PFSK-1 (cell line): ENCODE data around the gene RREB1.

Experiments used
- FOXP2 ChIP-seq: optimal IDR thresholded peaks from 2 replicates; pipeline ENCODE3; 2011; ENCODE audit warnings: borderline replicate concordance, control low read depth, inconsistent platforms; ENCODE audit not compliant: insufficient read depth; ENCODE audit errors: extremely low read length, extremely low read depth
- POLR2AphosphoS5 ChIP-seq: IDR thresholded peaks from 2 replicates; pipeline ENCODE4 v1.6.1; 2012; ENCODE audit warnings: low read depth, mild to moderate bottlenecking, control low read depth, low read length, moderate library complexity
- SIN3A ChIP-seq: IDR thresholded peaks from 2 replicates; pipeline ENCODE4 v1.6.1; 2012; ENCODE audit warnings: mild to moderate bottlenecking, low read length, moderate library complexity, borderline replicate concordance; ENCODE audit not compliant: insufficient read depth
- TAF1 ChIP-seq: IDR thresholded peaks from 2 replicates; pipeline ENCODE4 v1.6.1; 2012; ENCODE audit warnings: low read length, control low read depth, borderline replicate concordance; ENCODE audit not compliant: insufficient read depth
- TF ChIP-seq, protein P1 (sequence below), 2 experiments: IDR thresholded peaks; 2 replicates each; pipeline versions ENCODE4 v1.6.1 to v1.8.0; 2011 to 2012; ENCODE audit warnings: low read depth in 2 of 2, low read length in 2 of 2, control low read depth in 1 of 2, inconsistent platforms in 1 of 2, mild to moderate bottlenecking in 1 of 2, moderate library complexity in 1 of 2; ENCODE audit not compliant: insufficient read depth in 1 of 2

The RREB1 gene

GRCh38 chr6:7198833-7199800, 91.4 kb downstream of the RREB1 start:
- no peak for TF ChIP-seq TAF1
- TF ChIP-seq, protein P1, sequence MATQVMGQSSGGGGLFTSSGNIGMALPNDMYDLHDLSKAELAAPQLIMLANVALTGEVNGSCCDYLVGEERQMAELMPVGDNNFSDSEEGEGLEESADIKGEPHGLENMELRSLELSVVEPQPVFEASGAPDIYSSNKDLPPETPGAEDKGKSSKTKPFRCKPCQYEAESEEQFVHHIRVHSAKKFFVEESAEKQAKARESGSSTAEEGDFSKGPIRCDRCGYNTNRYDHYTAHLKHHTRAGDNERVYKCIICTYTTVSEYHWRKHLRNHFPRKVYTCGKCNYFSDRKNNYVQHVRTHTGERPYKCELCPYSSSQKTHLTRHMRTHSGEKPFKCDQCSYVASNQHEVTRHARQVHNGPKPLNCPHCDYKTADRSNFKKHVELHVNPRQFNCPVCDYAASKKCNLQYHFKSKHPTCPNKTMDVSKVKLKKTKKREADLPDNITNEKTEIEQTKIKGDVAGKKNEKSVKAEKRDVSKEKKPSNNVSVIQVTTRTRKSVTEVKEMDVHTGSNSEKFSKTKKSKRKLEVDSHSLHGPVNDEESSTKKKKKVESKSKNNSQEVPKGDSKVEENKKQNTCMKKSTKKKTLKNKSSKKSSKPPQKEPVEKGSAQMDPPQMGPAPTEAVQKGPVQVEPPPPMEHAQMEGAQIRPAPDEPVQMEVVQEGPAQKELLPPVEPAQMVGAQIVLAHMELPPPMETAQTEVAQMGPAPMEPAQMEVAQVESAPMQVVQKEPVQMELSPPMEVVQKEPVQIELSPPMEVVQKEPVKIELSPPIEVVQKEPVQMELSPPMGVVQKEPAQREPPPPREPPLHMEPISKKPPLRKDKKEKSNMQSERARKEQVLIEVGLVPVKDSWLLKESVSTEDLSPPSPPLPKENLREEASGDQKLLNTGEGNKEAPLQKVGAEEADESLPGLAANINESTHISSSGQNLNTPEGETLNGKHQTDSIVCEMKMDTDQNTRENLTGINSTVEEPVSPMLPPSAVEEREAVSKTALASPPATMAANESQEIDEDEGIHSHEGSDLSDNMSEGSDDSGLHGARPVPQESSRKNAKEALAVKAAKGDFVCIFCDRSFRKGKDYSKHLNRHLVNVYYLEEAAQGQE (IDR thresholded peaks at IDR 0.05; ENCODE audit: insufficient read depth in 1 of 2, low read depth in 2 of 2, low read length in 2 of 2), result no peak
- TF ChIP-seq FOXP2, result no peak
- TF ChIP-seq SIN3A, result no peak
- TF ChIP-seq POLR2AphosphoS5, result no peak

- TF ChIP-seq FOXP2, result no peak
Observed at GRCh38 chr6:7200598-7201443, 93.1 kb downstream of the RREB1 start.

DNA sequence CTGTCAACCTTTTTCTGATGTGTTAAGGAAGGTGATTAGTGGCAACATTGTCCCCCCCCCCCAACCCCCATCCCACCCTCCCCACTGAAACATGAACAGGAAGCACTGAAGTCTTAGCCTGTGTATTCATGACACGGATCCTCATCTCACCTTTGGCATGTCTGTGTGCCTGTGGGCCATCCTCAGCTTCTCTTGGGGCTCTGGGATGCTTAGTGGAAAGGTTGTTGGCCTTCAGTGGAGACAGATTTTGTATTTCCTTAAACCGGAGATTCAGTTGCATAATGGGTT, 93.6 kb downstream of the RREB1 start:
- TF ChIP-seq, protein P1 (IDR thresholded peaks at IDR 0.05; ENCODE audit: insufficient read depth in 1 of 2, low read depth in 2 of 2, low read length in 2 of 2), result no peak
- TF ChIP-seq TAF1, result no peak
- TF ChIP-seq FOXP2, result no peak
- no peak for TF ChIP-seq POLR2AphosphoS5
- no peak for TF ChIP-seq SIN3A

DNA sequence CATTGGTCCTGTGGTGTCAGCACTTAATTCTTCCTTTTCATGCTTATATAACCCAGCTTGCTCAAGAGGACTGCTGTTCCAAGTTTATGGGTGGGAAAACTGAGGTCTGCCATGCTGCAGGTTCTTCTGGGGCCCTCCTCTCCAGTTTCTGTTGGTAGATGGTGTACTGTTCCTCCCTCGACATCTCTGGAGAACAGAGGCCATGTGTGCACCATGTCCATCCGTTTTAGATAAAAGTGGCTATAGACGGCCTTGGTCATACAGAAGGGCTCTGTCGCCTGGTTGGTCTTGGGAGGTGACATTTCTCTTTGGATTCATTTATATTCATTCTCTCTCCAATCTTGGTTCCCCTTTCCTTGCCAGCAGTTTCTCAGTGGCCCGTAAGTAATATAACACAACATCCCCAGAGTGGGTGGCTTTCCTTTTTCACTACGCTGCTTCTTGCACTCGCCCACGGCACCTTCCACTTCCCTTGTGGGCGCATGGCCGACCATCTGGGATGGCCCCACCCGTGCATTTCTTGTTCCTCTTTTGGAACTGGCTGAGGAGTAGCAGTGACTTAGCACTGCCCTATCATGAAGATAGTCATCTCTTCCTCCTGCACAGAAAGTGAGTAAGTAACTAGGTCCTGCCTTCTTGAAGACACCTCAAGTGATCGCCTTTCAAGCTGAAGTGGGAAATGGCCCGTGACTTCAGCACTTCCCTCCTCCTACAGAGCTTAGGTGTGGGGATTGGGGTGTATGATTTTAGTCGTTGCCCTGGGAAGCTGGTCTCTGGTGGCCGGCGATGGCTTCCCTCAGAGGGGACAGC, 94.2 kb downstream of the RREB1 start:
- TF ChIP-seq FOXP2 (no peak), SIN3A (no peak), TAF1 (no peak), POLR2AphosphoS5 (no peak)
- TF ChIP-seq, protein P1 (IDR thresholded peaks at IDR 0.05; ENCODE audit: insufficient read depth in 1 of 2, low read depth in 2 of 2, low read length in 2 of 2), result no peak

DNA sequence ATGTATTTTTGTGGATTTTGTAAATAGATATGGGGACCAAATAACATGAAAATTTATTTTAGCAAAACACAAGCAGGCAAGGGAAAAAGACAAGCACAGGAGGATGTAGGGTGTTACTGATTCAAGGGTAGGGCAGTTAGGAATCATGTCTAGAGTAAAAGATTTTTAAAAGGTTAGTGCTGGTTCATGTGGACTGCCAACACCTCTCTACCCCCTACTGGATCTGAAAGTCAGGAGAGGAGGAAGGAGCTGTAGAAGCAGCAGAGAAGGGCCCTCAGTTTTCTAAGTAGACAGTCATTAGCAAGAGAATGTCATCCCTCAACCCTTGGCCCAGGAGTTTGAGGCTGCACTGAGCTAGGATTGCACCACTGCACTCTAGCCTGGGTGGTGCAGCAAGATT, 95.2 kb downstream of the RREB1 start:
- TF ChIP-seq FOXP2, result no peak
- TF ChIP-seq SIN3A, result no peak
- TF ChIP-seq, protein P1 (IDR thresholded peaks at IDR 0.05; ENCODE audit: insufficient read depth in 1 of 2, low read depth in 2 of 2, low read length in 2 of 2), result no peak
- TF ChIP-seq POLR2AphosphoS5, result no peak
- TF ChIP-seq TAF1, result no peak
